Subcutaneous adipose tissue (tissue), 4 donors: ENCODE measurements around the gene PLXNC1. TPM values are rescaled to one million over a fixed set of nuclear protein-coding genes. Genes with fewer than 3 reads are reported as not detected.

Experiments
- total RNA-seq, 4 donors: library from RNA; depleted of rRNA; stranded (reverse); fragments of >200 nt; gene quantifications; one replicate each; pipeline ENCODE4 v1.1.0, GENCODE V29; 2016
- TF ChIP-seq, protein P1 (sequence below): fragments of 450-650 bp; IDR thresholded peaks from one replicate; pipeline ENCODE4 v1.5.1; 2016; ENCODE audit warnings: low read depth, mild to moderate bottlenecking, control low read depth, antibody characterized with exemption, moderate library complexity

The PLXNC1 gene
- total RNA-seq, 4 donors from 2014 or later, result 5.7 to 32.3 (median 8.1) TPM

DNA sequence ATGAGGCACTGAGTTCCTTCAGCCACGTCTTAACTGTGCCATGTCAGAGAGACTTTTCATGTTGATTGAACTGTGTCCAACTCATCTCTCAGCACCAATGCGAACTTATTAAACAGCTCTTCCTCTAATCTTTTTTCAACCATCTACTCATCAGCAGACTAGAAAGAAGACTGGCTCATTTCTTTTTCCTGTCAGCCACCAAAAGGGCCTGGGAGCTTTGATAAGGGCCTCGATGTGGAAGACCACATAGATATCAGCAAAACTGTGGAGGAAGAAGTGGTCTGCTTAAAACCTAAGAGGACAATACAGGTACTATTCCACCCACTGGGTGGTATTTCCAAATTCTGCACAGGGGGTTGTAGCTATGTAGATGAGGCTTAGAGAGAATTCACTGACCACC, 3.6 kb upstream of the PLXNC1 start:
- TF ChIP-seq, protein P1, sequence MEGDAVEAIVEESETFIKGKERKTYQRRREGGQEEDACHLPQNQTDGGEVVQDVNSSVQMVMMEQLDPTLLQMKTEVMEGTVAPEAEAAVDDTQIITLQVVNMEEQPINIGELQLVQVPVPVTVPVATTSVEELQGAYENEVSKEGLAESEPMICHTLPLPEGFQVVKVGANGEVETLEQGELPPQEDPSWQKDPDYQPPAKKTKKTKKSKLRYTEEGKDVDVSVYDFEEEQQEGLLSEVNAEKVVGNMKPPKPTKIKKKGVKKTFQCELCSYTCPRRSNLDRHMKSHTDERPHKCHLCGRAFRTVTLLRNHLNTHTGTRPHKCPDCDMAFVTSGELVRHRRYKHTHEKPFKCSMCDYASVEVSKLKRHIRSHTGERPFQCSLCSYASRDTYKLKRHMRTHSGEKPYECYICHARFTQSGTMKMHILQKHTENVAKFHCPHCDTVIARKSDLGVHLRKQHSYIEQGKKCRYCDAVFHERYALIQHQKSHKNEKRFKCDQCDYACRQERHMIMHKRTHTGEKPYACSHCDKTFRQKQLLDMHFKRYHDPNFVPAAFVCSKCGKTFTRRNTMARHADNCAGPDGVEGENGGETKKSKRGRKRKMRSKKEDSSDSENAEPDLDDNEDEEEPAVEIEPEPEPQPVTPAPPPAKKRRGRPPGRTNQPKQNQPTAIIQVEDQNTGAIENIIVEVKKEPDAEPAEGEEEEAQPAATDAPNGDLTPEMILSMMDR, result no peak

DNA sequence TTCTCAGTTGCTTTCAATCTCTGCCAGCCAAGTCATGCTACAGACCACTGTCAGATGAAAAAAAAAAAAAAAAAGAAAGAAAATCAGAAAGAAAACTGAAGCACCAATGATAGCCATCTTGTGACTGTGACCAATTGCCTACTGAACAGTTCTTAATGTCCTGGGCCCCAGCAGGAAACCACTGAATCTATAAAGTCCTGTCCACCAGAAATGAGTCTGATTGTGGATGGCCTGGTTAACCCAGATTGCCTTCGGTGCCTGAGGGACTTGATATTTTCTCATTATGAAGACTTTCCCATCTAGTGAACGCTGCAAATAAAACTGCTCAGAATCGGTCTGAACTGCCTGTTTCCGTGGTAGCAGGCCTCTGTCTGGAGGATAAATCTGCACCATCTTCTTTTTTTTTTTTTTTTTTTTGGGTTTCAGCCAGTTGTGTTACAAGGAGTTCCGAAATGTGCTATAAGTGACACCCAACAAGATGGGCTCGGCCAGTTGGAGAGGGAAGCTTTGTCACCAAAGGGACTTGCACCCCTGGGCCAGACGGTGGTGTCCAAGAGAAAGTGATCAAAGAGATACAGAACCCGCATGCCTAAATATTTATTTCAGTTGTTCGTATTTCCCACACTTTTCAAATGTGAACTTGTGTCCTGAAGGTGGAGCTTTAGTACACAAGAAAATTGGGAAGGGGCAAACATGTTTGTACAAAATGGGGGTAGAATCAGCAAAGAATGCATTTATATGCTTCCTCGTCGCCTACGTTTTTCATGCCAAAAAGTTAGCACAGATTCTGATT, 3.0 kb upstream of the PLXNC1 start:
- TF ChIP-seq, protein P1, result no peak

DNA sequence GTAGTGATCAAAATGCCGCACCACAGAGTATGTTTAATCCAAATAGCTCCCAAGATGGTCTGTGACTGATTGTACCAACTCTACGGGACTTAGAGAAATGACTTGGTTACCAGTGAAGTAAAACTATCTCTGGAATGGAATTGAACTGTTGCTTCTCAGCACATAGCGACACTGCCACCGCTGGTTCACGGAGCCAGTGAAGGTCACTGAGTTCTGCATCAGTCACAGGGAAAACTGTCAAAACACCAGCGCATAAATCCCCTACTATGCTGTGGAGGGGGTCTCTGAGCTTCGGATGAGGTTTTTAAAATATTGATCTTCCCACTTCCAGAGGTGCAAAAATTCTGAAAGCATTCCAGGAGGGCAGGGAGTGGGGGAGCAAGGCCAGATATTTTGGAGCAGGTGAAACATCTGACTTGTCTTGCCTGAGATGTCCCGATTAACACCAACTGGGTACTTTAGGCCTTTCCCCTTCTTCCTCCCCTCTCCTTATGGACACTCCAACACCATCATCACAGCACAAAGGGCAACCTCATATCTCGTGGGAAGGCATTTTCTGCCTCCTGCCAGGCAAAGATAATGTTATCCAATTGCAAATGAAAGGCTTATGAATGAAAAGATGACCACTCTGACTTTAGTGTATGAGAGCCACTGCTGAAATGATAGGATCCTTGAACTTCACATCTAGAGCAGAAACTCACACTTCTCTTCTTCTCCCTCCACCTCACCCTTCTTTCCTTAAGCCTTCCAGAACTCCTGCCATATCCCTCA, 2.0 kb upstream of the PLXNC1 start:
- TF ChIP-seq, protein P1, result no peak

DNA sequence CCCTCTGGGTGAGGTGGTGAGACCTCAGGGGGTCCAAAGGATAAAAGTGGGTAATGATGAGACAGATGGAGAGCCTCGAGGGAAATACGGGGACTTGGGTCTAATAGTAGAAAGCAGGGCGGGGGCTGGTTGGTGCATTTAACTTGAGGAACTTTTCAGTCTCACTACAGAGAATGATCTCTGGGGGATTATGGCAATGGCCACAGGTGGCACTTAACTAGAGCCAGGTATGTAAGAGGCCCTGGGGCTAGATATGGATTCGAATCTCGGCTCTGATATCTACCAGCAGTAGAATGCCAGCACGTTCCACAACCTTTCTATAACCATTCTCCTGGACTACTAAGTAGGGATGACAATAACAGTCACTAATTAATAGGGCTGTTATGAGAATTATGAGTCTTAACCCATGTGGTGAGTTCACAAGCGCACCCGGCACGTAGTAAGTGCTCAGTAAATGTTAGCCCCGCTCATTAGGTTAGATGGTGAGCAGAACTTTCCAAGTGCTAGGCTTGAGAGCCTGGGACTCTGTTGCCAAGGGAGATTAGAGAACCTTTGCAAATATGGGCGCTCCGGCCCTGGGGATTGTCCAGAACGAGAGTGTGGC, 888 bp upstream of the PLXNC1 start:
- TF ChIP-seq, protein P1, result no peak

DNA sequence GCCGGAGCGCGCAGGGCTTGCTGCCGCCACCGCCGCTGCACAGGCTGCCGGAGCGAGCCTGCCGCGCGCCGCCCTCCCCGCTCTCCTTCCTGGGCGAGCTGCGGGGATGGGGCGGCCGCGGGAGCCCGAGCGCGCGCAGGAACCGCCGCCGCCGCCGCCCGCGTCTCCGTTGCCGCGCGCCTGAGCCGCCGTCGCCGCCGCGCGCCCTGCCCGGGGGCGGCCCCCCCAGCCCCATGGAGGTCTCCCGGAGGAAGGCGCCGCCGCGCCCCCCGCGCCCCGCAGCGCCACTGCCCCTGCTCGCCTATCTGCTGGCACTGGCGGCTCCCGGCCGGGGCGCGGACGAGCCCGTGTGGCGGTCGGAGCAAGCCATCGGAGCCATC, 352 bp downstream of the PLXNC1 start:
- TF ChIP-seq, protein P1, result no peak

DNA sequence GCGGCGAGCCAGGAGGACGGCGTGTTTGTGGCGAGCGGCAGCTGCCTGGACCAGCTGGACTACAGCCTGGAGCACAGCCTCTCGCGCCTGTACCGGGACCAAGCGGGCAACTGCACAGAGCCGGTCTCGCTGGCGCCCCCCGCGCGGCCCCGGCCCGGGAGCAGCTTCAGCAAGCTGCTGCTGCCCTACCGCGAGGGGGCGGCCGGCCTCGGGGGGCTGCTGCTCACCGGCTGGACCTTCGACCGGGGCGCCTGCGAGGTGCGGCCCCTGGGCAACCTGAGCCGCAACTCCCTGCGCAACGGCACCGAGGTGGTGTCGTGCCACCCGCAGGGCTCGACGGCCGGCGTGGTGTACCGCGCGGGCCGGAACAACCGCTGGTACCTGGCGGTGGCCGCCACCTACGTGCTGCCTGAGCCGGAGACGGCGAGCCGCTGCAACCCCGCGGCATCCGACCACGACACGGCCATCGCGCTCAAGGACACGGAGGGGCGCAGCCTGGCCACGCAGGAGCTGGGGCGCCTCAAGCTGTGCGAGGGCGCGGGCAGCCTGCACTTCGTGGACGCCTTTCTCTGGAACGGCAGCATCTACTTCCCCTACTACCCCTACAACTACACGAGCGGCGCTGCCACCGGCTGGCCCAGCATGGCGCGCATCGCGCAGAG, 873 bp downstream of the PLXNC1 start:
- TF ChIP-seq, protein P1, result no peak
